GM12878 (cell line): ENCODE results near the gene TCF7L2. TPM values are rescaled to one million over a fixed set of nuclear protein-coding genes. Genes with fewer than 3 reads are reported as not detected.

Source experiments
- ATAC-seq: fragments of 200-7000 bp; cut with Tn5 transposase; 3 replicates; pipeline ENCODE4 v1.9.1; 2020; ENCODE audit warnings: mild to moderate bottlenecking, moderate library complexity
- BruUV-seq: library from RNA; stranded (reverse); fragments of 400-500 nt; replicated peaks from 2 replicates; lab custom pipeline; 2021; lab: Mats Ljungman, UMichigan
- CTCF ChIA-PET: fragments of 300-600 bp; sonication (Branson Sonifier 250); formaldehyde crosslinking; extraction: SDS; loops from one replicate; lab custom pipeline; 2021; ENCODE audit warnings: inconsistent platforms; lab: Yijun Ruan, JAX
- POLR2A ChIA-PET: fragments of 350-600 bp; formaldehyde crosslinking; extraction: SDS; loops from one replicate; lab custom pipeline; 2021; ENCODE audit warnings: inconsistent platforms; lab: Charles Lee
- RAD21 ChIA-PET: fragments of 300-600 bp; sonication (Branson Sonifier 250); formaldehyde crosslinking; loops from one replicate; lab custom pipeline; 2023; ENCODE audit warnings: antibody characterized with exemption; ENCODE audit not compliant: unreplicated experiment; lab: Charles Lee
- SMC1A ChIA-PET: fragments of 300-600 bp; sonication (Branson Sonifier 250); formaldehyde crosslinking; loops from one replicate; lab custom pipeline; 2023; ENCODE audit not compliant: unreplicated experiment, uncharacterized antibody; lab: Charles Lee
- DNase-seq: peaks from one replicate; pipeline ENCODE4 v3.0.0-alpha.2; 2011; ENCODE audit warnings: low read depth, low spot score
- FAIRE-seq: peaks from 3 replicates; lab custom pipeline; 2011; peaks lifted over from hg19 to GRCh38; lab: Jason Lieb, UNC
- H2AFZ ChIP-seq: 2 replicates; pipeline ENCODE4 v1.6.0; 2011; ENCODE audit warnings: low read depth, low read length, control low read depth; ENCODE audit not compliant: control insufficient read depth
- H3K27ac ChIP-seq: 2 replicates; pipeline ENCODE4 v1.5.1; 2011; ENCODE audit warnings: control low read depth; ENCODE audit not compliant: control insufficient read depth, insufficient read depth
- H3K27me3 ChIP-seq, 2 experiments: replicated peaks in 1 of 2; 2 replicates each; pipeline versions ENCODE4 v1.6.0 to v1.6.1; 2011; ENCODE audit warnings: low read length in 1 of 2; ENCODE audit not compliant: control insufficient read depth in 2 of 2, insufficient read depth in 2 of 2
- H3K36me3 ChIP-seq, 2 experiments: 2 replicates each; pipeline ENCODE4 v1.5.1; 2011; ENCODE audit warnings: low read length in 1 of 2; ENCODE audit not compliant: control insufficient read depth in 2 of 2, insufficient read depth in 2 of 2
- H3K4me1 ChIP-seq: 2 replicates; pipeline ENCODE4 v1.6.1; 2011; ENCODE audit warnings: mild to moderate bottlenecking, low read length, moderate library complexity, mixed read lengths; ENCODE audit not compliant: control insufficient read depth, insufficient read depth
- H3K4me2 ChIP-seq: 2 replicates; pipeline ENCODE4 v1.6.0; 2011; ENCODE audit warnings: control low read depth; ENCODE audit not compliant: control insufficient read depth, insufficient read depth
- H3K4me3 ChIP-seq: fragments of 200-600 bp; sonication (generic); 2 replicates; pipeline ENCODE4 v1.5.1; 2016
- H3K79me2 ChIP-seq: 2 replicates; pipeline ENCODE4 v1.6.0; 2011; ENCODE audit warnings: low read length; ENCODE audit not compliant: control insufficient read depth, insufficient read depth
- H3K9ac ChIP-seq: 2 replicates; pipeline ENCODE4 v1.8.0; 2011; ENCODE audit warnings: low read length, control low read depth, mixed read lengths; ENCODE audit not compliant: control insufficient read depth, insufficient read depth
- H3K9me3 ChIP-seq: replicated peaks from 3 replicates; pipeline ENCODE4 v1.5.1; 2011; ENCODE audit warnings: mild to moderate bottlenecking, low read length; ENCODE audit not compliant: control insufficient read depth, insufficient read depth
- H4K20me1 ChIP-seq: 2 replicates; pipeline ENCODE4 v1.6.0; 2011; ENCODE audit not compliant: control insufficient read depth, insufficient read depth
- BCL11A ChIP-seq: IDR thresholded peaks from 2 replicates; pipeline ENCODE4 v1.6.1; 2011; ENCODE audit warnings: low read depth, low read length
- BCL3 ChIP-seq: IDR thresholded peaks from 2 replicates; pipeline ENCODE4 v1.6.1; 2011; ENCODE audit warnings: borderline replicate concordance, low read depth, mild to moderate bottlenecking, moderate library complexity, low read length; ENCODE audit not compliant: insufficient read depth, poor library complexity, severe bottlenecking
- BCLAF1 ChIP-seq: fragments of 450-650 bp; IDR thresholded peaks from 2 replicates; pipeline ENCODE4 v1.6.1; 2017; ENCODE audit warnings: antibody characterized with exemption, mild to moderate bottlenecking, moderate library complexity
- CBFB ChIP-seq: IDR thresholded peaks from 2 replicates; pipeline ENCODE4 v1.6.1; 2016; ENCODE audit warnings: antibody characterized with exemption, low read depth
- HDAC2 ChIP-seq: fragments of 200-600 bp; sonication (generic); IDR thresholded peaks from 2 replicates; pipeline ENCODE4 v1.6.1; 2017
- KLF5 ChIP-seq: fragments of 450-650 bp; IDR thresholded peaks from 2 replicates; pipeline ENCODE4 v1.6.1; 2014; ENCODE audit warnings: mild to moderate bottlenecking; ENCODE audit not compliant: partially characterized antibody
- MTA3 ChIP-seq: IDR thresholded peaks from 2 replicates; pipeline ENCODE4 v1.6.1; 2012; ENCODE audit warnings: low read length, inconsistent platforms, borderline replicate concordance
- MYB ChIP-seq: fragments of 150-350 bp; IDR thresholded peaks from 2 replicates; pipeline ENCODE4 v1.6.1; 2014; ENCODE audit warnings: mild to moderate bottlenecking, low read depth, low read length, borderline replicate concordance
- NR2F1 ChIP-seq: fragments of 450-650 bp; conservative IDR thresholded peaks from 2 replicates; pipeline ENCODE4 v1.6.1; 2017; ENCODE audit warnings: mild to moderate bottlenecking
- RUNX3 ChIP-seq: IDR thresholded peaks from 2 replicates; pipeline ENCODE4 v1.6.1; 2012; ENCODE audit warnings: low read length, inconsistent platforms
- SMAD1 ChIP-seq: fragments of 450-650 bp; IDR thresholded peaks from 2 replicates; pipeline ENCODE4 v1.6.1; 2018; ENCODE audit warnings: mild to moderate bottlenecking, low read depth; ENCODE audit not compliant: partially characterized antibody
- SRF ChIP-seq, 2 experiments: IDR thresholded peaks; 2 replicates each; pipeline ENCODE4 v1.6.1; 2011; ENCODE audit warnings: low read depth in 2 of 2, low read length in 2 of 2, mild to moderate bottlenecking in 1 of 2, moderate library complexity in 1 of 2
- WRNIP1 ChIP-seq: IDR thresholded peaks from 2 replicates; pipeline ENCODE4 v1.6.1; 2011; ENCODE audit warnings: low read depth, low read length, improper control_type of control experiment, borderline replicate concordance
- ZNF24 ChIP-seq: fragments of 450-650 bp; IDR thresholded peaks from 2 replicates; pipeline ENCODE4 v1.6.1; 2017; ENCODE audit warnings: antibody characterized with exemption, mild to moderate bottlenecking
- WGBS: methylation state at CpG from one replicate; pipeline ENCODE4 v1.1.6; 2016; ENCODE audit warnings: low lambda C conversion rate; ENCODE audit not compliant: insufficient replicate concordance, insufficient coverage; ENCODE audit errors: missing lambda C conversion rate; 5-methylcytosine and 5-hydroxymethylcytosine counted together
- in situ Hi-C: fragments of 300-500 bp; cut with MboI; formaldehyde crosslinking; loops from 9 replicates; pipeline ENCODE4 v1.14.3; 2018; ENCODE audit warnings: mixed read lengths
- intact Hi-C: fragments of 100-400 bp; cut with micrococcal nuclease; formaldehyde crosslinking; loops from one replicate; pipeline ENCODE4 v1.14.2; 2022; ENCODE audit not compliant: unreplicated experiment
- polyA plus RNA-seq, 11 experiments: library from polyadenylated mRNA; depleted of rRNA in 4 of 11; unstranded in 6 of 11; stranded (reverse) in 5 of 11; fragments of >200 nt; fragmentation: Nextera tagmentation in 4 of 11; fragmentation: Illumina TruSeq in 1 of 11; extraction: Ambion mirVana in 4 of 11; extraction: Trizol in 1 of 11; gene quantifications; 1 replicate in 1 of 11; 2 replicates in 10 of 11; pipeline versions ENCODE4 v1.2.1 to v1.2.3, GENCODE V29; 2011 to 2016; ENCODE audit warnings: inconsistent platforms in 2 of 11, missing spikeins in 2 of 11, low read depth in 1 of 11
- total RNA-seq, 4 experiments: library from RNA; depleted of rRNA in 3 of 4; stranded (reverse); fragments of >200 nt in 3 of 4; fragmentation: Illumina TruSeq in 1 of 4; extraction: Trizol in 1 of 4; gene quantifications; 2 replicates each; pipeline versions ENCODE4 v1.2.1 to v1.2.3, GENCODE V29; 2013 to 2021

The TCF7L2 gene
- total and polyA plus RNA-seq, 10 of the 15 experiments (the other 5 are each of a cell fraction or from before 2014, with no cell fraction given): 0.02 to 1.1 (median 0.35) TPM; not detected in 4

GRCh38 chr10:113007821-113008220 lies 57.8 kb downstream of the TCF7L2 start (continued):
- TF ChIP-seq BCLAF1: no peak
- TF ChIP-seq KLF5: no peak
- TF ChIP-seq CBFB: no peak
- no peak for TF ChIP-seq SRF (IDR thresholded peaks at IDR 0.05; ENCODE audit: low read depth in 2 of 2, low read length in 2 of 2)
- TF ChIP-seq RUNX3: no peak
- TF ChIP-seq, all 136 proteins: peak for 0

GRCh38 chr10:113011592-113012374 lies 61.7 kb downstream of the TCF7L2 start:
- ChIA-PET SMC1A (no interaction called here), CTCF (no interaction called here), POLR2A (no interaction called here), RAD21 (no interaction called here)
- Histone ChIP-seq H3K9ac (no peak overlapping the region), H3K9me3 (no peaks in the 10 kb centered on the region), H3K27ac (no peak overlapping the region), H3K4me3 (no peak overlapping the region), H4K20me1 (no peaks in the 10 kb centered on the region), H3K4me1 (no peaks in the 10 kb centered on the region), H2AFZ (no peak overlapping the region), H3K36me3 (no peaks in the 10 kb centered on the region), H3K27me3 (no peaks in the 10 kb centered on the region; a peak in 2 of 4 replicates), H3K79me2 (no peaks in the 10 kb centered on the region), H3K4me2 (no peak overlapping the region)
- in situ Hi-C loops: no loop called here
- DNase-seq: no peak
- intact Hi-C loops: no loop called here
- ATAC-seq: no peak
- no TSS peak for BruUV-seq
- WGBS: 30% methylated on average over 12 of the region's 12 CpGs
- no peak for FAIRE-seq
- peak; percentile 37 for TF ChIP-seq BCL3
- no peak for TF ChIP-seq ZNF24
- TF ChIP-seq WRNIP1: no peak
- TF ChIP-seq BCL11A: no peak
- no peak for TF ChIP-seq MYB
- no peak for TF ChIP-seq MTA3
- TF ChIP-seq SMAD1: no peak
- no peak for TF ChIP-seq NR2F1
- TF ChIP-seq HDAC2: no peak
